GM23338 (cell line): ENCODE measurements around the gene MEP1A. TPM values are rescaled to one million over a fixed set of nuclear protein-coding genes. Genes with fewer than 3 reads are reported as not detected.

Source experiments
- ATAC-seq: fragments of 200-7000 bp; cut with Tn5 transposase; 3 replicates; pipeline ENCODE4 v1.9.1; 2020
- DNase-seq: peaks from one replicate; pipeline ENCODE4 v3.0.0-alpha.2; 2015; ENCODE audit warnings: low spot score
- H2AFZ ChIP-seq: fragments of 200-600 bp; sonication (generic); 2 replicates; pipeline ENCODE4 v1.8.0; 2016; ENCODE audit warnings: antibody characterized with exemption, mild to moderate bottlenecking, moderate library complexity
- H3F3A ChIP-seq: fragments of 200-600 bp; sonication (generic); replicated peaks from 2 replicates; pipeline ENCODE4 v1.8.0; 2017; ENCODE audit warnings: antibody characterized with exemption, mixed run types, low read depth
- H3K27ac ChIP-seq: fragments of 200-600 bp; sonication (generic); 2 replicates; pipeline ENCODE4 v1.6.1; 2016; ENCODE audit warnings: low read depth
- H3K27me3 ChIP-seq: fragments of 200-600 bp; sonication (generic); 2 replicates; pipeline ENCODE4 v1.8.0; 2016; ENCODE audit warnings: mild to moderate bottlenecking, mixed run types, moderate library complexity; ENCODE audit not compliant: insufficient read depth
- H3K36me3 ChIP-seq: fragments of 200-600 bp; sonication (generic); 2 replicates; pipeline ENCODE4 v1.8.0; 2016; ENCODE audit warnings: mild to moderate bottlenecking; ENCODE audit not compliant: insufficient read depth
- H3K4me1 ChIP-seq: fragments of 200-600 bp; sonication (generic); 2 replicates; pipeline ENCODE4 v1.8.0; 2016; ENCODE audit warnings: mild to moderate bottlenecking, moderate library complexity; ENCODE audit not compliant: insufficient read depth
- H3K4me2 ChIP-seq: fragments of 200-600 bp; sonication (generic); 2 replicates; pipeline ENCODE4 v1.7.1; 2017; ENCODE audit warnings: mixed run types
- H3K4me3 ChIP-seq: fragments of 200-600 bp; sonication (generic); 2 replicates; pipeline ENCODE4 v1.6.1; 2016; ENCODE audit warnings: mixed run types
- H3K79me2 ChIP-seq: fragments of 200-600 bp; sonication (generic); replicated peaks from 2 replicates; pipeline ENCODE4 v1.8.0; 2017; ENCODE audit warnings: mild to moderate bottlenecking; ENCODE audit not compliant: insufficient read depth
- H3K9me2 ChIP-seq: fragments of 200-600 bp; sonication (generic); 2 replicates; pipeline ENCODE4 v1.8.0; 2017; ENCODE audit not compliant: insufficient read depth
- H4K20me1 ChIP-seq: fragments of 200-600 bp; sonication (generic); replicated peaks from 2 replicates; pipeline ENCODE4 v1.8.0; 2017; ENCODE audit warnings: mild to moderate bottlenecking; ENCODE audit not compliant: insufficient read depth
- H3K27ac Mint-ChIP-seq: 2 replicates; pipeline ENCODE4 v1.8.0; 2020; ENCODE audit warnings: inconsistent platforms, mild to moderate bottlenecking, moderate library complexity, mixed read lengths
- H3K27me3 Mint-ChIP-seq: 3 replicates; pipeline ENCODE4 v1.8.0; 2022; ENCODE audit warnings: low read depth, mild to moderate bottlenecking, moderate library complexity, mixed read lengths, inconsistent platforms; ENCODE audit not compliant: insufficient read depth, poor library complexity
- H3K36me3 Mint-ChIP-seq: 3 replicates; pipeline ENCODE4 v1.8.0; 2021; ENCODE audit warnings: low read depth, mild to moderate bottlenecking, inconsistent platforms, moderate library complexity, mixed read lengths
- H3K4me1 Mint-ChIP-seq: 3 replicates; pipeline ENCODE4 v1.8.0; 2020; ENCODE audit warnings: mild to moderate bottlenecking, inconsistent platforms, mixed read lengths
- H3K4me3 Mint-ChIP-seq: 3 replicates; pipeline ENCODE4 v1.8.0; 2021; ENCODE audit warnings: moderate library complexity, mild to moderate bottlenecking, inconsistent platforms, mixed read lengths
- H3K9me3 Mint-ChIP-seq: 3 replicates; pipeline ENCODE4 v1.8.0; 2020; ENCODE audit warnings: moderate library complexity, mild to moderate bottlenecking, inconsistent platforms, mixed read lengths
- CREB1 ChIP-seq: fragments of 250-450 bp; sonication (Bioruptor Pico); IDR thresholded peaks from 2 replicates; pipeline ENCODE4 v1.5.0; 2020; ENCODE audit warnings: low read depth, mild to moderate bottlenecking, moderate library complexity
- EZH2 ChIP-seq: fragments of 200-600 bp; sonication (generic); IDR thresholded peaks from one replicate; pipeline ENCODE4 v1.8.0; 2017; ENCODE audit warnings: antibody characterized with exemption, mild to moderate bottlenecking, low read depth; ENCODE audit not compliant: unreplicated experiment
- EZH2phosphoT487 ChIP-seq: fragments of 200-600 bp; sonication (generic); IDR thresholded peaks from one replicate; pipeline ENCODE4 v1.8.1; 2018; ENCODE audit warnings: antibody characterized with exemption; ENCODE audit not compliant: unreplicated experiment
- JUNB ChIP-seq: IDR thresholded peaks from one replicate; pipeline ENCODE4 v1.6.1; 2016; ENCODE audit warnings: antibody characterized with exemption; ENCODE audit not compliant: unreplicated experiment
- NANOG ChIP-seq: IDR thresholded peaks from 2 replicates; pipeline ENCODE4 v1.6.1; 2016; ENCODE audit warnings: antibody characterized with exemption, borderline replicate concordance
- POLR2AphosphoS5 ChIP-seq: IDR thresholded peaks from 2 replicates; pipeline ENCODE4 v1.6.1; 2016; ENCODE audit warnings: antibody characterized with exemption, low read depth
- STAT1 ChIP-seq: IDR thresholded peaks from one replicate; pipeline ENCODE4 v1.6.1; 2016; ENCODE audit warnings: antibody characterized with exemption; ENCODE audit not compliant: unreplicated experiment
- ZNF114 ChIP-seq: fragments of 250-450 bp; sonication (Bioruptor Pico); IDR thresholded peaks from 2 replicates; pipeline ENCODE4 v1.5.0; 2020; ENCODE audit warnings: mild to moderate bottlenecking, moderate library complexity
- ZNF331 ChIP-seq: fragments of 250-450 bp; sonication (Bioruptor Pico); IDR thresholded peaks from 2 replicates; pipeline ENCODE4 v1.5.0; 2020; ENCODE audit warnings: low read depth, mild to moderate bottlenecking, moderate library complexity
- polyA plus RNA-seq: library from polyadenylated mRNA; unstranded; fragments of >200 nt; fragmentation: Nextera tagmentation; extraction: Ambion mirVana; gene quantifications from 2 replicates; pipeline ENCODE4 v1.2.1, GENCODE V29; 2016
- total RNA-seq: library from RNA; depleted of rRNA; stranded (reverse); fragments of >200 nt; shearing (Covaris generic); gene quantifications from 2 replicates; pipeline ENCODE4 v1.2.3, GENCODE V29; 2014
- TF ChIP-seq, protein P1 (sequence below), 2 experiments: fragments of 200-600 bp in 1 of 2; sonication (generic) in 1 of 2; conservative IDR thresholded peaks; 2 replicates each; pipeline versions ENCODE4 v1.5.1 to v1.6.1; 2016 to 2017; ENCODE audit warnings: antibody characterized with exemption in 2 of 2, low read depth in 2 of 2, mild to moderate bottlenecking in 2 of 2, moderate library complexity in 1 of 2
- TF ChIP-seq, protein P2 (sequence below): IDR thresholded peaks from 2 replicates; pipeline ENCODE4 v1.6.1; 2016; ENCODE audit warnings: antibody characterized with exemption
- TF ChIP-seq, protein P3 (sequence below): IDR thresholded peaks from one replicate; pipeline ENCODE4 v1.6.1; 2018; ENCODE audit warnings: antibody characterized with exemption; ENCODE audit not compliant: unreplicated experiment

Gene MEP1A
- total and polyA plus RNA-seq, 2 experiments from 2014 or later = not detected

DNA sequence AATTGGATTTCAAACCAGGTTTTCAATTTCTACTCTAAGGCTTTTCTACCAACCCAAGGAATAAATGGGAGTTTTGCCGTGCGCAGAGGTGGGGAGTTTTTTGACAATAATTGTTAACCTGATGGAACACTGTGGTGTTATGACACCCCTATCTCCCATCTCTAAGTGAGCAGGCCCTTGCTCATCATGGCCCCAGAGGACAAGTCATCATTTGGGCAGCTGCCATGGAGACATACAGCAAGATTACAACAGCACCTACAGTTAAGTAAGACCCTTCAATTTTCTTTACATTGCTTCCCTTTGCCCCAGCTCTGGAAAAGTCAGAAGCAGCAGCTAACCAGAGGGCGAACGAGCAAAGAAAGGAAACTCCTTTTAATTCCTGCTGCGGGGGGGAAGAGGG, 74.2 kb downstream of the MEP1A start (continued):
- TF ChIP-seq, protein P1, sequence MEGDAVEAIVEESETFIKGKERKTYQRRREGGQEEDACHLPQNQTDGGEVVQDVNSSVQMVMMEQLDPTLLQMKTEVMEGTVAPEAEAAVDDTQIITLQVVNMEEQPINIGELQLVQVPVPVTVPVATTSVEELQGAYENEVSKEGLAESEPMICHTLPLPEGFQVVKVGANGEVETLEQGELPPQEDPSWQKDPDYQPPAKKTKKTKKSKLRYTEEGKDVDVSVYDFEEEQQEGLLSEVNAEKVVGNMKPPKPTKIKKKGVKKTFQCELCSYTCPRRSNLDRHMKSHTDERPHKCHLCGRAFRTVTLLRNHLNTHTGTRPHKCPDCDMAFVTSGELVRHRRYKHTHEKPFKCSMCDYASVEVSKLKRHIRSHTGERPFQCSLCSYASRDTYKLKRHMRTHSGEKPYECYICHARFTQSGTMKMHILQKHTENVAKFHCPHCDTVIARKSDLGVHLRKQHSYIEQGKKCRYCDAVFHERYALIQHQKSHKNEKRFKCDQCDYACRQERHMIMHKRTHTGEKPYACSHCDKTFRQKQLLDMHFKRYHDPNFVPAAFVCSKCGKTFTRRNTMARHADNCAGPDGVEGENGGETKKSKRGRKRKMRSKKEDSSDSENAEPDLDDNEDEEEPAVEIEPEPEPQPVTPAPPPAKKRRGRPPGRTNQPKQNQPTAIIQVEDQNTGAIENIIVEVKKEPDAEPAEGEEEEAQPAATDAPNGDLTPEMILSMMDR (conservative IDR thresholded peaks at IDR 0.05; ENCODE audit: low read depth in 2 of 2) = no peak
- no peak for TF ChIP-seq EZH2
- TF ChIP-seq ZNF331 (CRISPR knock-in tag) = no peak
- no peak for TF ChIP-seq STAT1
- no peak for TF ChIP-seq CREB1 (CRISPR knock-in tag)
- TF ChIP-seq ZNF114 (CRISPR knock-in tag) = no peak
- TF ChIP-seq JUNB = no peak
- TF ChIP-seq EZH2phosphoT487 = no peak

DNA sequence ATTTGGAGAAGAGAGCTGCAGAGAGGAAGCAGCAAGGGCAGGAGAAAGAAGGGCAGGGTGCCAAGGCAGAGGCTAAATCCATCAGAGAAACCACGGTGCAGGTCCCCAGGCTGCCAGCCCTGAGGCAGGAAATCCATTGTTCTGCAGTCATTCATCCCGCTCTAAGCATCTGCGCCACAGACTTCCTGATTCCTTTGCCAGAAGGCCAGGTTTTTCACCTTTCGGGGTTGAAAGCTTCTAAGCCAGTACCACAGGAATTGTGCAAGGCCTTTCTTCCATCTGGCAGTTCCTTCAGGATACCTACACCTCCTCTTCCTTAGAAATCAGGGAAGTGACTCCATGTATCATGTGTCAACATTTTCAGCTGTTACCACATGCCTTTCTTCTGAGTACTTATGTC, 82.9 kb downstream of the MEP1A start:
- Histone ChIP-seq H3K9me2 (peaks cover 18% of the 10 kb centered on the region), H3K79me2 (no peaks in the 10 kb centered on the region), H2AFZ (peak overlapping the region; percentile 57), H3K4me3 (no peak overlapping the region), H4K20me1 (no peaks in the 10 kb centered on the region), H3K4me2 (peak overlapping the region; percentile 30), H3K27me3 (no peaks in the 10 kb centered on the region), H3K4me1 (peaks cover 5% of the 10 kb centered on the region), H3K27ac (peak overlapping the region; percentile 80), H3F3A (no peaks in the 10 kb centered on the region), H3K36me3 (no peaks in the 10 kb centered on the region)
- H3K4me3 Mint-ChIP-seq = no peak overlapping the region
- ATAC-seq (peak; percentile 87), DNase-seq (peak; percentile 73)
- peak overlapping the region; percentile 23; the same call in 1 of the 2 replicates for H3K27ac Mint-ChIP-seq
- H3K27me3 Mint-ChIP-seq = peaks cover 3% of the 10 kb centered on the region
- H3K9me3 Mint-ChIP-seq = no peaks in the 10 kb centered on the region
- TF ChIP-seq STAT1 (no peak), JUNB (no peak), CREB1 (CRISPR knock-in tag) (no peak)
- TF ChIP-seq, protein P2, sequence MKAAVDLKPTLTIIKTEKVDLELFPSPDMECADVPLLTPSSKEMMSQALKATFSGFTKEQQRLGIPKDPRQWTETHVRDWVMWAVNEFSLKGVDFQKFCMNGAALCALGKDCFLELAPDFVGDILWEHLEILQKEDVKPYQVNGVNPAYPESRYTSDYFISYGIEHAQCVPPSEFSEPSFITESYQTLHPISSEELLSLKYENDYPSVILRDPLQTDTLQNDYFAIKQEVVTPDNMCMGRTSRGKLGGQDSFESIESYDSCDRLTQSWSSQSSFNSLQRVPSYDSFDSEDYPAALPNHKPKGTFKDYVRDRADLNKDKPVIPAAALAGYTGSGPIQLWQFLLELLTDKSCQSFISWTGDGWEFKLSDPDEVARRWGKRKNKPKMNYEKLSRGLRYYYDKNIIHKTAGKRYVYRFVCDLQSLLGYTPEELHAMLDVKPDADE = peak; percentile 65
- H3K4me1 Mint-ChIP-seq = peaks cover 16% of the 10 kb centered on the region
- H3K36me3 Mint-ChIP-seq = no peaks in the 10 kb centered on the region

DNA sequence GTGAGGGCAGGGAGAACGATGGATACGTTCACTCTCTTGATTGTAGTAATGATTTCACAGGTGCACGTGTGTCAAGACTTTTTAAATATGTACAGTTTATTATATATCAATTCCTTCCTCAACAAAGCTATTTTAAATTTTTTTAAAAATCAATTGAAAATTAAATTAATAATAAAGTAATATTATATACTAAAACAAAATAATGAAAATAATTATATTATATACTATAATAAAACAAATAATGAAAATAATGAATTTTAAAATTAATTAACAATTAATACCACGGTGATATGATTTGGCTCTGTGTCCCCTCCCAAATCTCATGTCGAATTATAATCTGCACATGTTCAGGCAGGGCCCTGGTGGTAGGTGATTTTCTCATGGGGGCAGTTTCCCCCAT, 85.8 kb downstream of the MEP1A start:
- Histone ChIP-seq H3K27ac (no peak overlapping the region), H2AFZ (no peak overlapping the region), H3K36me3 (no peaks in the 10 kb centered on the region), H3F3A (no peaks in the 10 kb centered on the region), H3K27me3 (no peaks in the 10 kb centered on the region), H3K4me2 (no peak overlapping the region), H3K9me2 (peaks cover 13% of the 10 kb centered on the region), H3K4me1 (peaks cover 5% of the 10 kb centered on the region), H4K20me1 (no peaks in the 10 kb centered on the region), H3K79me2 (no peaks in the 10 kb centered on the region), H3K4me3 (no peak overlapping the region)
- Mint-ChIP-seq H3K4me3 (no peak overlapping the region), H3K27ac (no peak overlapping the region), H3K4me1 (peaks cover 12% of the 10 kb centered on the region), H3K36me3 (no peaks in the 10 kb centered on the region), H3K27me3 (peaks cover 2% of the 10 kb centered on the region), H3K9me3 (no peaks in the 10 kb centered on the region)
- ATAC-seq (no peak), DNase-seq (no peak)
- TF ChIP-seq, protein P2 = no peak
- TF ChIP-seq CREB1 (CRISPR knock-in tag) (no peak), EZH2phosphoT487 (no peak), NANOG (no peak), POLR2AphosphoS5 (no peak), ZNF114 (CRISPR knock-in tag) (no peak), EZH2 (no peak), JUNB (no peak), STAT1 (no peak)
- TF ChIP-seq, protein P3, sequence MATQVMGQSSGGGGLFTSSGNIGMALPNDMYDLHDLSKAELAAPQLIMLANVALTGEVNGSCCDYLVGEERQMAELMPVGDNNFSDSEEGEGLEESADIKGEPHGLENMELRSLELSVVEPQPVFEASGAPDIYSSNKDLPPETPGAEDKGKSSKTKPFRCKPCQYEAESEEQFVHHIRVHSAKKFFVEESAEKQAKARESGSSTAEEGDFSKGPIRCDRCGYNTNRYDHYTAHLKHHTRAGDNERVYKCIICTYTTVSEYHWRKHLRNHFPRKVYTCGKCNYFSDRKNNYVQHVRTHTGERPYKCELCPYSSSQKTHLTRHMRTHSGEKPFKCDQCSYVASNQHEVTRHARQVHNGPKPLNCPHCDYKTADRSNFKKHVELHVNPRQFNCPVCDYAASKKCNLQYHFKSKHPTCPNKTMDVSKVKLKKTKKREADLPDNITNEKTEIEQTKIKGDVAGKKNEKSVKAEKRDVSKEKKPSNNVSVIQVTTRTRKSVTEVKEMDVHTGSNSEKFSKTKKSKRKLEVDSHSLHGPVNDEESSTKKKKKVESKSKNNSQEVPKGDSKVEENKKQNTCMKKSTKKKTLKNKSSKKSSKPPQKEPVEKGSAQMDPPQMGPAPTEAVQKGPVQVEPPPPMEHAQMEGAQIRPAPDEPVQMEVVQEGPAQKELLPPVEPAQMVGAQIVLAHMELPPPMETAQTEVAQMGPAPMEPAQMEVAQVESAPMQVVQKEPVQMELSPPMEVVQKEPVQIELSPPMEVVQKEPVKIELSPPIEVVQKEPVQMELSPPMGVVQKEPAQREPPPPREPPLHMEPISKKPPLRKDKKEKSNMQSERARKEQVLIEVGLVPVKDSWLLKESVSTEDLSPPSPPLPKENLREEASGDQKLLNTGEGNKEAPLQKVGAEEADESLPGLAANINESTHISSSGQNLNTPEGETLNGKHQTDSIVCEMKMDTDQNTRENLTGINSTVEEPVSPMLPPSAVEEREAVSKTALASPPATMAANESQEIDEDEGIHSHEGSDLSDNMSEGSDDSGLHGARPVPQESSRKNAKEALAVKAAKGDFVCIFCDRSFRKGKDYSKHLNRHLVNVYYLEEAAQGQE = no peak
- TF ChIP-seq, protein P1 (conservative IDR thresholded peaks at IDR 0.05; ENCODE audit: low read depth in 2 of 2) = no peak
